ENCODE measurements around the gene ITPK1.
"Not testable (repeated sequence)": the region's sequence is repeated elsewhere in the genome, so short reads cannot be mapped to it uniquely, and the experiment has no call there.

Gene ITPK1

DNA sequence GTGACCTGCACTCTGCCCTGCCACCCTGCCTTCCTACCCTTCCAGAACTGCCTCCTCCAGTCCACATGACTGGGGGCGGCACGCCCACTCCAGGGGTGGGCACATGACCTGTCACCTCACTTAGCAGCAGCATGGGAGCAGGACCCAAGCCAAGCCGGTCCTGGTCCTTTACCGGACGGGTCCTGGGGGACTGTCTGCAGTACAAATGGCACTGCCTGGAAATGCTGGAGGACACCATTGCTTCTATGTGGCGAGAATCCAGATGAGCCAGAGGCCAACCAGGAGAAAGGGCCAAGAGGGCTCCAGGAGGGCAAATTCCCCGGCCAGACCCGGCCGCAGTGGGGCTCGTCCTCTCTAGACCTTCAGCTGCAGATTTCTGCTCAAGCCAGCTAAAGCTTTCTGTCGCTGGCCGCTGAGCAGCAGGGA, 33.1 kb downstream of the ITPK1 start:
- no peak for DNase-seq

DNA sequence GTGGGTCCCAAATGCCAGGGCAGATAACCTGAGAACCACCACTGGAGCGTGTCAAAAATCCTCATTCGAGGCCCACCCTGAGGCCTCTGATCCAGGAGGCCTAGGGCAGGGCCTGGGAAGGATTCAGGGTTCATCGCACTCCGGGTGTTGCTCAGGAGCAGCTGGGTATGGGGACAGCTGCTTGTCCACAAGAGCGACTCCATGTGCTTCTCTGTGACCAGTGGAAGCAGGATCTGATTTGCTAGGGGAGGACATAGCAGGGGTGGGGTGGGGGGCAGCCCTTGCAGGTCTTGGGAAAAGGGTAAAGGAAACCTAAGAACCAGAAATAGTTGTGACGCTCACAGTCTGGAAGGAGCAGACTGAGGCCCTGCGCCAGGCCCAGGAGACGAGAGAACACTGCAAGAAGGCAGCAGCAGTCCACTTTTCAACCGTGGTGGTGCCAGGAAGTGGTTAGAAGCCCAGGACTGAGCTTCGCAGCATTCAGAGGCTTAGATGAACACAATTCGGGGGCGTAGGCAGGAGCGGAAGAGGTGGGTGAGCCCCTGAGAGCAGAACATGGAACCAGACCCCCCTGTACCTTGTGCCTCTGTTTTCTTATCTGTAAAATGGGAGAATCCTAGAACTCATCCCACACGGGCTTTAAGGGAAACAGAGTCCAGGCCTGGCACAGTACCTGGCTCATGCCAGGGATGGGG, 33.7 kb downstream of the ITPK1 start:
- DNase-seq: no peak

DNA sequence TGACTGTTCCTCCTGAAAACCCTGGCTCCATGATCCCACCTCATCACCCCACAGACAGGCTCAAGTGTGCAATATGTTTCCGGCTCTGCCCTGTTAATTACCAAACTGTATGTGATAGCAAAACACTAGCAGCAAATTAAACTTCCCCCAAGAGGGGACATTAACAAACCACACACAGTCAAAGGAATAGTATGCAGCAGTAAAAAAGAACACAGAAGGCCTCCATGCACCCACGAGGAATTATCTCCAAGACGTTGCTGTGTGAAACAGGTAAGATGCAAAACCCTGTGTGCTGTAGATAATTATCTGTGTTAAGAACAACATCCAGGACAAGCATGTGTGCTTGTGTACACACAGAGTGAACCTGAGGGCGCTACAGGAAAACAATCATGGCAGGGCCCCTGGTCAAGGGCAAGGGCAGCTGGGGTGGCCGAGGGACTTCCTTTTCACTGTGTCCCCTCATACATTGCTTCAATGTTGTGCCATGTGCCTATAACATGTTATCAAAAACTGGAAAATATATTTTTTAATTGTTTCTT, 35.8 kb downstream of the ITPK1 start:
- no peak for DNase-seq

DNA sequence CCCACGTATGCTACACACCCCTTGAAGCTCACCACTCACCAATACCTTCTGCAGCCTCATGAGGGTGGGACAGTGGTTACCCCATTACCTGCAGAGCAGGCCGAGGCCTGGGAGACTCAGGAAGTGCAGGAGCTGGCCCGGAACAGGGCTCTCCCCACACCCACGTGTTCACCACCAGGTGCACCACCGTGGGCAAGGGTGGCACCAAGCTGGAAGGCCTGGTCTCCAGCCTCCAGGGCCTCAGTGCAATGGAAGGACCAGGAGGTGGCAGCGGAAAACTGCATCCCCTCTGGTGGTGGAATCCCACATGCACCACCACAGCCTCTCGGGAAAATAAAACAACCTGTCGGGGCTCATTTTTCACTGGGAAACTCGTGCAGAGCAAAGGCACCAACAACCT, 36.4 kb downstream of the ITPK1 start:
- no peak for DNase-seq

DNA sequence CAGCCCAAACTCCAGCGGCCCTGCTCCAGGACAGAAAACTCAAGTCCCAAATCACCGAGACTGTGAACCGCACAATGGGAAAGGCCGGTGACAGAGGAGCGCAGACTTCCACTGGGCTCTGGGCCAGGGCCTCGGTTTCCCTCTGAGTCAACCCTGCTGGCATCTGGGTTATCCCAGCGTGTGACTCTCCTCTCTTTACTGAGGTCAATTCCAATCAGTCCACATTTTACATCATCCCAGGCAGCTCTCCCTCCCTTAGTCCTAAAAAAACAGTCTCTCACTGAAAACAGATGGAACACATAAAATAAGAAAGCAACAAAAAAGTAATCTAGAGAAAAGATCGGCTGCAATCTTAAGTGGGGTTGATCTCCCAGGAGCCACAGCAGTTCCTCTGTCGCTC, 36.9 kb downstream of the ITPK1 start:
- no peak for DNase-seq

DNA sequence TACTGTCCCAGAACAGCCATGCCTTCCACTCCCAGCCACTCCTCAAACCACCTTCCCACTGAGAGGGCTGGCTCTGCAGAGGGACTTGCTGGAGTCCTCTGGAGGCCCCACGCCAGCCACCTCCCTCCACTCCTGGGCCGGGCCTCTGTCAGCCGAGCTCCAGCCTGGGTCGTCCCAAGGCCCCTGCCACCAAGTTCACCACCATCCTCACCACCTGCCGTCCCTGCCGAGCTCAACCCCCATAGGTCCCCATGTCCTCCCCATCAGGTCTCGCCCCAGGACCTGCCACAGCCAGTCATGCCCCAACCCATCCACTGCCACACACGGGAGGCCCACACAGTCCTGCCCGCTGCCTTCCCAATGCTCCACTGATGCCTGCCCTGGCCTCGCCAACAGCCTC, 39.0 kb downstream of the ITPK1 start:
- no peak for DNase-seq

DNA sequence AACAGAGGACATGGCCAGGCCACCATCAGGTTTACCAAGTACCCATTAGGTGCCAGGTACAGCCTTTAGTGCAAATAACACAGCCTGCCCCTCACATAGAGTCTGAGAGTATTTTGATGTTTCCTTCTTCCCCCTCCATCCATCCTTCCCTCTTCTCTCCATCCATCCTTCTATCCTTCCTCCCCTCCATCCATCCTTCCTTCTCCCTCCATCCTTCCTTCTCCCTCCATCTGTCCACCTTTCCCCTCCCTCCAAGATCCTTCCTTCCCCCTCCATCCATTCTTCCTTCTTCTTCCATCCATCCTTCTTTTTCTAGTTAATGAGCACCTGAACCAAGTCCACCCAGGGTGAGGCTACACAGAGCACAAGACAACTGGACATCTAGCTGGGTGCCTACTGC, 39.8 kb downstream of the ITPK1 start:
- DNase-seq: no peak

DNA sequence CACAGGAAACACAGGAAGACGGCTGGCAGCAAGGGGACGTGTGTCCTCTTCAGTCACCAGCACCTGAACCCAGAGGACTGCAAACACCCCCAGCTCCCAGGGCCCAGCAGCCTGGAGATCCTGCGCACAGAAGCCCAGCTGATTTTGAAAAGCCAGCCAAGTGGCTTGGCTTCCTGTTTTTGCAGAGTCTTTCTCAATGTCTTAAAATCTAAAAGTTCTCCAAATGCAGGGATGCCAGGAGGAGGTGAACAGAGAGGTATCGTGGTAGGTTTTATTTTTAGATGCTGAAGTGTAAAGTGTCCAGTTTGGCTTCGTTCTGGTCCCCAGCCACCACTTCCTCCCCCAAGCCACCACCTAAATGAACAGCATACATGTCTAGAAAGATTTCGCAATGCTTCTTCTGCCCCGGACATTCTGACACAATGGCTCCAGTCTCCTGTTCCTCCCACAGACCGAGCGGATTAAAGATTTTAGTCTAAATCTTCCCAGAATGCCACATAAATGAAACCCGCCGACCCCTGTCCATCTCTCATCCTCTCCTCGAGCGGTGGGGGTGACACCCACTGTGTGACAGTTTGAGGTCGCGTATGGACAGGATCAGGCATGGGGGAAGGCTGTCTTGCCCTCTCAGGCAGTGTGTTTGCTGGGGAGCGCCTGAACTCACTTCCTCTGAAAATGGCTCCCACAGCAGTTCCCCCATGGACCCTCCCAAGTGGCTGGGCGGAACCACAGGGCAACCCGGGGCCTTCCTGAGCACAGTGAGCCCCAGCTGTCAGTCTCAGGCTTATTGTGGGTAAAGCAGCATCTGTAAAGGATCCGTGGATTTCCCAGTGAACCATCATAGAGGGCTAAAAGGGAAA, 41.6 kb downstream of the ITPK1 start:
- no peak for DNase-seq

DNA sequence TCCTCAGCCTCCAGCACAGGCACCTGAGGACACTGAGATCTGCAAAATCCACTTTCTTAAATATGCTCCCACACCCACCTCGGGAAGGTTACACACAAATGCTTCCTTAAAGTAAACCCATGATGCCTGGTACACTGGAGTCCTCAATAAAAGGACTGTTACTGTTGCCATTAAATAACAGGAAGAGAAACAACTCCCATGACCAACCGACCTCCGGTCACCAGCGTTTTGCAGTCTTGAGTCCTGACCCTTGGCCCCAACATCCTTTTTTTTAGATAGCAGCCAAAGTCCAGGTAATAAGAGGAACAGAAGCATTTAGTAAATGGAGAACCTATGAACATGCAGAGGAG, 42.4 kb downstream of the ITPK1 start:
- no peak for DNase-seq

DNA sequence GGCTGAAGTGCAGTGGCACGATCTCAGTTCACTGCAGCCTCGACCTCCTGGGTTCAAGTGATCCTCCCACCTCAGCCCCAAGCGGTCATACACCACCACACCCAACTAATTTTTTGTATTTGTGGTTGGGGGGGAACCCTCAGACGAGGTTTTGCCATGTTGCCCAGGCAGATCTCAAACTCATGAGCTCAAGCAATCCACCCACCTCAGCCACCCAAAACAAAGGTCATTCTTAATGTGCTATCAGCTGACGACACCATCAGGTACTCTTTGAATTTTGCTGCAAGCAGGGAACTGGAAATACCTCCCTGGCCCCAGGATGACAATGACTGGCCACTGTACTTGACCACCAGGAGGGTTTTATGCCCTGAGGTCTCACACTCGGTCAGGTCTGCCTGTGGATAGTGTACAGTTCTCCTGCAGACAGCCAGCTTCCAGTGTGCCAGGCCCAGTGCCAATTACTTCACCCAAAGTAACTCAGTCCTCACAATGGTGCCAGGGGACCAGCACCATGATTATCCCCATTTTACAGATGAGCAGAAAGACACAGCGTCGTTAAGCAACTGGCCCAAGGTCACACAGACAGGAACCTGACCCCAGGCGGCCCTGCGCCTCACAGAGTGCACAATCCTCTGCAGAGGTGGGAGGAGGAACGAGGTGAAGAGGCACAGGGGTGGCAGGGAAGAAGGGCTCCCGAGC, 42.9 kb downstream of the ITPK1 start:
- DNase-seq: no peak

DNA sequence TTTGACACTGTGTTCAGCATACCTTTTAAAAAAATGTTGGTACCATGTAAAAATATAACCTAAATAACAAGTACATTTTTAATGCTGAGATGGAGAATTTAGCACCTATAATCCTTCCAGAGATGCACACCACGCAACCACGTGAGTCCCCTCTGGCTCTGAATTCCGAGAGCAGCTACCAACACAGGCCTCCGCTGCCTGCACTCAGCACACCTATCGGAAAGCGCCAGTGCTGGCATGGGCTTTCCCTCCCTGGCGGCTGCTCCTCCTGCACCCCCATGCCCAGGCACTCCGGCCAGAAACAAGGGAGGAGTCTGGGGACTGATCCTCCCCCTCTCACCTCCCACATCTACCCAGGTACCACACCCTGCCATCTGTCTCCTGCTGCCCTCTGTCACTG, 47.0 kb downstream of the ITPK1 start:
- DNase-seq: no peak

DNA sequence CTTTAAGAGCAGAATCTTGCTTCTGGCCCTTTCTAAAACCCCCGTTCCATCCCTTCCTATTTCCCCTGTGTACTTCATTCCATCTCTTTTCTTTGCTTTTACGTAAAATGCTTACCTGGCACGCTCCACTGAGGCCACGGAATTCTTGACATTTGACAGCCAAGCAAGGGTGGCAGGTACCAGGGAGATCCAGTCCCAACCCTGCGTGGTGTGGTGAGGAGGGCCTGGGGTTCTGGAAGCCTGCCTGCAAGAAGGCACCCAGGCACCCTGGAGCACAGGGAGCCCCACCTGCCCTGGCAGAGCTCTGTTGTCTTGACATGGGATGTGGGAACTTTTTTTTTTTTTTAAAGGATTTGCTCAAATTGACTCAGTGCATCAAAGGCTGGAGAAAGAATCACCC, 48.6 kb downstream of the ITPK1 start:
- no peak for DNase-seq

DNA sequence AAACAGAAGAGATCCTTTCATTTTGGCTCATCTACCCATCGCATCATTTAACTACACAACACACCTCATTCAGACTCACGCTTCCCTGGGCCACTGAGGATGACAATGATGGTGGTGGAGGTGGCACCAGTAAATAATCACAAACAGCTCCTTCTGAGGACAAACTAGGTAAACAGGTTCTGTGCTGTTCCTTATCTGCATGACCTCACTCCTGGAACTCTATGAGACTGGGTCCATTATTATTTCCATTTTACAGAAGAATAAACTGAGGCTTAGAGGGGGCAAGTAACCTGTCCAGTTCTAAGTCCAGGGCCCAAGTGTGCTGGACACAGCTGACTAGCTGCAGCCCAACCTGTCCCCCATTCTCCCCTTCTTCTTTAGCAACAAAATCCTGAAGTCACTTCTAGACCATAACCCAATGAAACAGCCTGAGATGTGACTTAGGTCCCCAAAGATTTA, 50.4 kb downstream of the ITPK1 start:
- no peak for DNase-seq

DNA sequence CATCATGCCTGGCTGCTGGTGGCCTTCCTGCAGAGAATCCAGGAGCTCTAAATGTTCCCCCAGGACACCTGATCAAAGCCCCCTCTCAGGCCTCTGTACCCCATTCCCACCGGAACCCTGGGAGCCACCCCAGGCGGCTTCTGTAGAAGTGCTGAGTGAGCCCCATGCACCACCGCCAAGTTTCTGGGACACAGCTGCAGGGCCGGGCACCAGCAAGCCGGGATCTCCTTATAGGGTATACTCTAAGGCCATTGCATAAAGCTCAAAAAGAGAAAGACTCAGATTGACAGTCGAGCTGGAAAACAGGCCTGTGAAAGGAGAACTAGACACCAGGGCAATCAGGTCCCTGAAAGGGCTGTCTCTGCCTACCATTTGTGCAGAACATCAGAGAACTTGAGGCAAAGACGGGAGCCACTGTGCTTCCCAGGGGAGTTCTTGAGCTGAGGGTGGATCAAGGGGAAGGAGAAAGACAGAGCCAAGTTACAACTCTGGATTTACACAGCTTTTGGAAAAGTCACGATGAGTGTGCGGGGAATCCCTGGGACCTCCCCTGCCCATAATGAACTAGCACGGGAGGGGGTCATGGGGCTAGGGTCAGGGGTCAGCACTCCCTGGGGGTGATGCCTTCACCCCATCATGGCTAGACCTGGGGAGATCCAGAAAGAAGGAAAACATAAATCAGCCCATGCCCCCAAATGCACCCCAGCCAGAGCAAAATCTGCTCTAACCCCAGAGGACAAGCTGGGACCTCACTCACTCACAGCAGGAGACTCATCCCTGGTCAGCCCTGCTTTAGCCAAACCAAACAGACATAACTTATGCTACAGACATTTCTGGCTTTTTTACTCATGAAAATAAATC, 51.1 kb downstream of the ITPK1 start:
- no peak for DNase-seq

DNA sequence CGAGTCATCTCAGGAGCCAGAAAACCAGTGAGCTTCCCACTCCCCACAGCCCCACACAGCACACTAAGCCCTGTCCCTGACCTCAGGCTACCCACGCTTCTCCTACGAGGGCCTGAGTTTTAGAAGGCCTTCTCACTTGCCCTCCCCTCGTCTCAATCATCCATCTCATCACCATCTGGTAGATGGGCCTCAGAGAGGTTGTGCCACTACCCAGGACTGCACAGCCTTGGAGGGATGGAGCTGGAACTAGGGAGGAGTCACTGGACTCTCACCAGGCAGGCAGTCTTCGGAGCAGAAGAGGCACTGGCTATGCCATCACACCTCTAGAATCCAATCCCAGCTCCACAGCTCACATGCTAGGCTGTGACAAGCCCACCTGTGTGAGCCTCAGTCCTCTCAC, 52.3 kb downstream of the ITPK1 start:
- DNase-seq: no peak

DNA sequence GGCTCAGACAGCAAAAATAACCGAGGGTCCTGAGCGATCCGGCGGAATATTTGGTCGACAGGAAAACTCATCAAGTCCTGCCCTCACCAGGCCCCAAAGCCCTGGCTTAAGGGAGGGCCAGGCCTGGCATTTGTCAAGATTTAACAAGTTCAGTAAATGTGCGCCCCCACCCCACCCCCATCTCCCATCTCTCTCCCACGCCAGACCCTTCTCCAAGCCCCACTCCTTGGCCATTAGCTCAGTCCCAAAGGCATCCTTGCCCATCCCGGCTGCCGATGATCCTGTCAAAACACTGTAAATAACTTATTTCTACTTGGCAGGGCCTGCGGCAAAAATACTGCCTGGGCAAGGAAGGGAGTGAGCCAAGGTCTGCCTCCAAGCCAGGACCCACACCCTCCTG, 52.8 kb downstream of the ITPK1 start:
- no peak for DNase-seq

DNA sequence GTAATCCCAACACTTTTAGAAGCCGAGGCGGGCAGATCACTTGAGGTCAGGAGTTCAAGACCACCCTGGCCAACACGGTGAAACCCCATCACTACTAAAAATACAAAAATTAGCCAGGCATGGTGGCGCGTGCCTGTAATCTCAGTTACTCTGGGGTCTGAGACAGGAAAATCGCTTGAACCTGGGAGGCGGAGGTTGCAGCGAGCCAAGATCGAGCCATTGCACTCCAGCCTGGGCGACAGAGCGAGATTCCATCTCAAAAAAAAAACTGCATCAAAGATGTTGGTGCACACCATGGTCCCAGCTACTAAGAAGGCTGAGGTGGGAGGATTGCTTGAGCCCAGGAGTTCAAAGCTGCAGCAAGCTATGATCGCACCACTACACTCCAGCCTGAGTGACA, 53.7 kb downstream of the ITPK1 start:
- not testable (repeated sequence) for DNase-seq

DNA sequence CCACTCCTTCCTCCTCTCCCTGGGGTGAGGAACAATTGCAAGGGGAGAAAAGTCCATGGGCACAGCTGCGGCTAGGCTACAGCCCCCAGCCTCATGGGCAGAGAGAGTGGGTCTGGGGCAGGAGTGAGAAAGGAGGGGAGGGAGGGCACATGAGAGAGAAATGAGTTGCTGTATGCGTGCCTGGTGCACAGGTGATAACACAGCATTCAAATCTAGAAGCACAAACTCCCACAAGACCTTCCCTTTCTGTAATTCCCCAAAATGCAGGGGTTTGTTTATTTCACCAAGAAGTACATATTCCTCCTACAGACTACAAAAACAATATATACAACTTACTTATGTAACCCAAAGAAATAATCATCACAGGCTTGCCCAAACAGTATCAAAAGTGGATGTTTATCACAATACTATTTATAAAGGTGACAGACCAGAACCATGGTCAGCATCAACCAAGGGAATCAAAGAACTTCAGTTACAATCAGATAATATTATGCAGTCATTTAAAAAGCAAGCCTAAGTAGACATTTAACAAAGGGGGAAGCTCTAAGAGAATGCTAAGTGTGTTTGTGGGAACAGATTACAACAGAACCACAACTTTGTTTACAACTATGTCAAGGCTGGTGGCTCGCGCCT, 54.2 kb downstream of the ITPK1 start:
- no peak for DNase-seq

DNA sequence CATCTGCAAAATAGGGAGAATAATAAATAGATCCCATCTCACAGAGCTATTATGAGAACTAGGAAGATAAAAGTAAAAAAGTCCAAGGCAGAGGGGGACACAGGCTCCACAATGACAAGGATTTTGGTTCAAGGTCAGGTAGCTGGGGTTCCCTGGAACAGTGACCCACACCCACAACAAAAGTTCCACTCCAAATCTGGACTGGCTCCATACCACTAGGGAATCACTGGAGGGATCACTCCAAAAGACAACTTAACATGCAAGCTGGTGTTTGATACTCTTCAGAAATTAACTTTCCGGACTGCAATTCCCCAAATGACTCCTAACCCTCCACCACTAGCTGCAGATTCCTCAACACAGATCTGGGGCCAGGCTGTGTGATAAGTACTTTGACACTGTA, 54.9 kb downstream of the ITPK1 start:
- DNase-seq: no peak

DNA sequence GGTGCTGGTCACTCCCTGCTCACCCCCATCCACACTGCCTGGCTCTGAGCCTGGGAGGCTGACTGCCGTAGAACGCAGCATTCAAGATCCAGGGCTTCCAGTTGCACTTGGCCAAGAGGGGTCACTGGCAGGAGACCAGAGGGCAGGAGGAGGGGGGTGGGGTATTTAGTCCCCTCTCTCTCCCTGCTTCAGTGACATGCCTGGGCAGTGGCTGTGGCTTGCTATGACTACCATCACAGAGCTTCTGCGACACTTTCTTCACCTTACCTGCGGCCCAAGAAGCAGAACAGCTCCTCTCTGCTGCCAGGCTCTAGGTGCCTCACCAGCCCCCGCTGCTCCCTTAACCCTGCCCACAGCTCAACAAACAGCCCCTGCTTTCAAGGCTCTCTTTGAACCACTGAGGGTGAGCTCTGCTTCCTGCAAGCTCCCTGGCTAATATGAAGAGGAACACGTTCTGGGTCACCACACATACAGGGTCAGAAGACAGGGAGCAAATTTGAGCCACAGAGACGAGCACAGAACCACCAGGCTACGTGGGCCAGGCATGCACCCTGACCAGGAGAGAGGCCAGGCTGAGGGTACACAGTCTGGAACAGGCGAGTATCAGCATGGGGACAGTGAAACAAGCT, 55.7 kb downstream of the ITPK1 start:
- no peak for DNase-seq

DNA sequence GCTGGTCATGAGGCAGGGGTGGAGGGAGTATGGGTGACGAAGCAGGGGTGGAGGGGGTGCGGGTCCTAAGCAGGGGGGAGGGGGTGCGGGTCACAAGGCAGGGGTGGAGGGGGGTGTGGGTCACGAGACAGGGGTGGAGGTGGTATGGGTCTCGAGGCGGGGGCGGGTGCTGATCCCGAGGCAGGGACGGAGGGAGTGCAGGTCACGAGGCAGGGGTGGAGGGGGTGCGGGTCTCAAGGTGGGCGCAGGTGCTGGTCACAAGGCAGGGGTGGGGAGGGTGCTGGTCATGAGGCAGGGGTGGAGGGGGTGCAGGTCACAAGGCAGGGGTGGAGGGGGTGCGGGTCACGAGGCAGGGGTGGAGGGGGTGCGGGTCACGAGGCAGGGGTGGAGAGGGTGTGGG, 56.5 kb downstream of the ITPK1 start:
- no peak for DNase-seq

Measured in SW 1271 (cell line).